ENCODE data around the gene CCNE1.

Gene CCNE1

DNA sequence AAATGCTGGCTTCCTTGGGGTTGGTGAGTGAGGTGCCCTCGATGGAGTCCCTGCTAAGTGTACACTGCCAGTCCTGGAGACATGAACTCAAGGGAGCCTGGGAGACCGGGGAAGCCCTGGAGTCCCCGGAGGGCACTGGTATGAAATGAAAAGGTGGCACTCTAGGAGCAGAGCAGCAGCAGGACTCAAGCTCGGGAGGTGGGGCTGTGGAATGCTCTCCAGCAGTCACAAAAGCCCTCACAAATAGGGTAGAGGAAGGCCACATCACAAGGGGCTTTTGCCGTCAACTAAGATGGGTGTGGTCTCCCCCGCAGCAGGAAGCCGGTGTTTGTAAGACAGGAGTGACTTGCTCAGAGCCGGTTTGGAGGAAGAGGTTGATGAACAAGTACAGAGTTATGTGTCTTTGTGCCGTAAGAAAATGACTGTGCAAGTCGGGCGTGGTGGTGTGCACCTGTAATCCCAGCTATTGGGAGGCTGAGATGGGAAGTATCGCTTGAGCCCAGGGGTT is 19.3 kb downstream of the CCNE1 start:
- no peaks in the 10 kb centered on the region for H3K4me1 Mint-ChIP-seq
- no peak overlapping the region for H3K4me3 Mint-ChIP-seq
- no peaks in the 10 kb centered on the region for H3K36me3 Mint-ChIP-seq (ENCODE audit: low read depth)
- no peak overlapping the region for H3K27ac Mint-ChIP-seq
- H3K9me3 Mint-ChIP-seq: no peaks in the 10 kb centered on the region
- peaks cover 14% of the 10 kb centered on the region for H3K27me3 Mint-ChIP-seq (ENCODE audit: low read depth)
- TF ChIP-seq, protein P1, sequence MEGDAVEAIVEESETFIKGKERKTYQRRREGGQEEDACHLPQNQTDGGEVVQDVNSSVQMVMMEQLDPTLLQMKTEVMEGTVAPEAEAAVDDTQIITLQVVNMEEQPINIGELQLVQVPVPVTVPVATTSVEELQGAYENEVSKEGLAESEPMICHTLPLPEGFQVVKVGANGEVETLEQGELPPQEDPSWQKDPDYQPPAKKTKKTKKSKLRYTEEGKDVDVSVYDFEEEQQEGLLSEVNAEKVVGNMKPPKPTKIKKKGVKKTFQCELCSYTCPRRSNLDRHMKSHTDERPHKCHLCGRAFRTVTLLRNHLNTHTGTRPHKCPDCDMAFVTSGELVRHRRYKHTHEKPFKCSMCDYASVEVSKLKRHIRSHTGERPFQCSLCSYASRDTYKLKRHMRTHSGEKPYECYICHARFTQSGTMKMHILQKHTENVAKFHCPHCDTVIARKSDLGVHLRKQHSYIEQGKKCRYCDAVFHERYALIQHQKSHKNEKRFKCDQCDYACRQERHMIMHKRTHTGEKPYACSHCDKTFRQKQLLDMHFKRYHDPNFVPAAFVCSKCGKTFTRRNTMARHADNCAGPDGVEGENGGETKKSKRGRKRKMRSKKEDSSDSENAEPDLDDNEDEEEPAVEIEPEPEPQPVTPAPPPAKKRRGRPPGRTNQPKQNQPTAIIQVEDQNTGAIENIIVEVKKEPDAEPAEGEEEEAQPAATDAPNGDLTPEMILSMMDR (IDR thresholded peaks at IDR 0.05; ENCODE audit: unreplicated experiment in 3 of 3): no peak

- Mint-ChIP-seq H3K4me3 (no peak overlapping the region), H3K4me1 (no peaks in the 10 kb centered on the region), H3K27ac (no peak overlapping the region), H3K9me3 (no peaks in the 10 kb centered on the region), H3K27me3 (ENCODE audit: low read depth) (peaks cover 14% of the 10 kb centered on the region), H3K36me3 (ENCODE audit: low read depth) (no peaks in the 10 kb centered on the region)
- TF ChIP-seq, protein P1 (IDR thresholded peaks at IDR 0.05; ENCODE audit: unreplicated experiment in 3 of 3): no peak
Measured at GRCh38 chr19:29831686-29832085, 19.9 kb downstream of the CCNE1 start.

- Mint-ChIP-seq H3K27ac (no peak overlapping the region), H3K36me3 (ENCODE audit: low read depth) (no peaks in the 10 kb centered on the region), H3K27me3 (ENCODE audit: low read depth) (peaks cover 14% of the 10 kb centered on the region), H3K4me1 (no peaks in the 10 kb centered on the region), H3K4me3 (no peak overlapping the region), H3K9me3 (no peaks in the 10 kb centered on the region)
- TF ChIP-seq, protein P1 (IDR thresholded peaks at IDR 0.05; ENCODE audit: unreplicated experiment in 3 of 3): no peak
Measured at GRCh38 chr19:29832801-29833200, 21.0 kb downstream of the CCNE1 start.

DNA sequence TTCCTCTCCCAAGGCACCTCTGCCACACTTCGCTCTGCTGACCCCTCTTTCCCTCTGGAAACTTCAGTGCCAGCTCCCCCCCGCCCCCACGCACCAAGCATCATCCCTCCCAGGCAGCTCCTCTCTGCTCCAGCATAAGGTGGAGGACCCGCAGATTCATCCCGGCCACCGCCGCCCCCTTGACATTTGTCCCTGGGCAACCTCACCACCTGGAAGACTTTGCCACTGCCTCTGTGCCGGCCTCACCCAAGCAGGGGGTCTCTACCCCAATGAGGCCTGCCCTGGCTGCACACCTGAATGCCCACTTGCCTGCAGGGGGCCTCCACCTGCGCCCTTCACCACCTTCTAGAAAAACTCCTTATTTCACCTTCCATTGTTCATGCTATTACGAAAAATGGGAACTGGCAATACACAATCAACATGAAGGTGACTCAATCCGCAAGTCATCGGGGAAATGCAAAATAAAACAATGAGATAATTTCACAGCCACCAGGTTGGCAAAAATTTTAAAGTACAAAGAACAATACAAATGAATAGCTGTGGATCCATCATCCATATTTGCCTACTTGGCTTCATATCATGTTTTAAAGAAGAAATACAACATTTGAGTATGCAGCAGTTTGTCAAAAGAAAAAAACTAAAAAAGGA is 21.9 kb downstream of the CCNE1 start:
- Mint-ChIP-seq H3K27ac (no peak overlapping the region), H3K9me3 (no peaks in the 10 kb centered on the region), H3K4me1 (no peaks in the 10 kb centered on the region), H3K27me3 (ENCODE audit: low read depth) (peaks cover 14% of the 10 kb centered on the region), H3K36me3 (ENCODE audit: low read depth) (no peaks in the 10 kb centered on the region), H3K4me3 (no peak overlapping the region)
- TF ChIP-seq, protein P1 (IDR thresholded peaks at IDR 0.05; ENCODE audit: unreplicated experiment in 3 of 3): no peak

- H3K27me3 Mint-ChIP-seq (ENCODE audit: low read depth): peaks cover 14% of the 10 kb centered on the region
Measured at GRCh38 chr19:29834991-29835846, 23.4 kb downstream of the CCNE1 start.

More at GRCh38 chr19:29834991-29835846, 23.4 kb downstream of the CCNE1 start:
- H3K4me1 Mint-ChIP-seq: peaks cover 2% of the 10 kb centered on the region
- TF ChIP-seq, protein P1 (IDR thresholded peaks at IDR 0.05; ENCODE audit: unreplicated experiment in 3 of 3): no peak
- no peaks in the 10 kb centered on the region for H3K36me3 Mint-ChIP-seq (ENCODE audit: low read depth)
- no peak overlapping the region for H3K27ac Mint-ChIP-seq
- H3K9me3 Mint-ChIP-seq: no peaks in the 10 kb centered on the region
- H3K4me3 Mint-ChIP-seq: no peak overlapping the region

Data from nephron (organoid).